HG03521 (cell line): ENCODE measurements around the gene LMCD1.

Experiments used
- ATAC-seq: cut with Tn5 transposase; IDR thresholded peaks from one replicate; pipeline ENCODE4 v1.9.1; 2021; ENCODE audit warnings: mild to moderate bottlenecking, moderate library complexity; ENCODE audit not compliant: unreplicated experiment

Gene LMCD1

GRCh38 chr3:8608041-8608790 is 106.6 kb downstream of the LMCD1 start:
- no peak for ATAC-seq

- ATAC-seq, result no peak
Observed at GRCh38 chr3:8608791-8609467, 107.3 kb downstream of the LMCD1 start.

DNA sequence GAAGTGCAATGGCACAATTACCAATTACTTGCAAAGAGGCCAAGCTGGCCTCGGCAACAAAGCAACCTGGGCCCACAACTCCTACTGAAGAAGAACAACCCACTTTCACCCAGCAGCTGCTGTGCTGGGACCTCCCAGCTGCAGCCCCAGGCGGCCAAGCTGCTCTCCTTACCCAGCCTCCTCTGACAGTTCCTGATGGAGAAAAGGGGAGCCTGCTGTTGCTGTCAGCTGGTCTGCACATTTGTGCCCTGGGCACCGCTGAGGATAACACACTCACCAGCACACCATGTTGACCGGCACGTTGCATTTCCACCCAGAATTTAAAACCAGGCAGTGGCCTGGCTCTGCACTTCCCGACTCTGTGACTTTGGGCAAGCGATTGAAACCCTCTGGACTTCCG is 109.3 kb downstream of the LMCD1 start:
- ATAC-seq, result no peak

DNA sequence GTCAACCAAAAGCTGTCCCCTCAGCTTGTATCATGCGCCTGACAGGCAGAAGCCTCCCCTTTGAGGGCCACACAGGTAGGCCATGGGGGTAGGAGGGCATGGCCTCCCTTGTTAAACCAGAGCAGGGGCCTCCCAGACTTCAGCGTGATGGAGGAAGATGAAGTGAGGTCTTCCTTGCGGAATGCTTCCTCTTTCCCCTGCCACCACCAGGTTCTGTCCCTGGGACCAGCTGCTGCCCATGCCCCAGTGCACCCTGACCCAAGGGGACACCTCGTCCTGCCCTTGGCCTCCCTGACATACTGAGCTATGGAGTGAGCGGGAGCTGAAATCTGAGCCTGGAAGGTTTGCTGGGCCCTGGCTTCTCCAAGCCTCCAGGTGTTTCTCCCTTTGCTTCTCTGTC is 116.3 kb downstream of the LMCD1 start:
- ATAC-seq, result no peak

DNA sequence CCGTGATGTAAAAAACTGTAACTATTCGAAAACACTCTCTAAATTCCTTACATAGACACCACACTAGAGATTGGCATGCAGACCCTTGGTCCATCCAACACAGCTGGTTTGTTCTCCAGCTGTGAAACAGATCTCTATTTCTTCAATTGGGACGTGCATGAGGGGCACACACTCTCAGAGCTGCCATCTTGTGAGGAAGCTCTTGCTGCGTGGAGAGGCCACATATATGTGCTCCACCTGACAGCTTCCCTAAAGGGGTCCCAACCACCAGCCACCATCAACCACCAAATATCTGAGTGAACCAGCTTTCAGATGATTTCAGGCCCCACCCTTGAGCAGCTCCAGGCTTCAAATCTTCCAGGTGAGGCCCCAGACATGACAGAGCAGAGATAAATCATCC is 117.3 kb downstream of the LMCD1 start:
- ATAC-seq, result no peak

- ATAC-seq, result no peak
Observed at GRCh38 chr3:8619548-8619947, 117.9 kb downstream of the LMCD1 start.

DNA sequence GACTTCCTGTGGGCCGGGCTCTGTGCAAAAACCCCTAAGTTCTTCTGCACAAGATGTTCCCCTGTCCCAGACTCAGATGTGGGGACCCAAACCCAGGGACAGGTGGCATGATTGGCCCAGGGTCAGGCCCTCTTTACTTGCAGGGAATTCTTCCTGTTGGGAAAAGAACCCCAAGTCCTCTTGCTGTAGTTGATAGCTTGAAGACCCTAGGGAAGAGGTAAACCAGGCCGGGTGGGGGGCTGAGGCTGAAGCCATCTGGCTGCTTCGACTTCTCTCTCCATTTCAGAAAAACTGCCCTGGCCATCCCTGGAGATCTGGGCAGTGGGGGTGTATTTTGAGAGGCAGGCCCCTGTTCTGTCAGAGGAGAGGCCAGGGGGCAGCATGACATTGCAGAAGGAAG is 119.5 kb downstream of the LMCD1 start:
- no peak for ATAC-seq

- ATAC-seq, result no peak
Observed at GRCh38 chr3:8621872-8622271, 120.2 kb downstream of the LMCD1 start.

- ATAC-seq, result peak; percentile 76
Observed at GRCh38 chr3:8622873-8623691, 121.5 kb downstream of the LMCD1 start.

- ATAC-seq, result no peak
Observed at GRCh38 chr3:8623741-8624140, 122.1 kb downstream of the LMCD1 start.
